T-helper 2 cell treated with Interferon-gamma antibody and Interleukin-4, amounts not matched to agents 5 μg/mL and 100 μg/mL, for 36 hours (primary cell): ENCODE results near the gene ASIC2.

ENCODE experiments used
- DNase-seq: peaks from one replicate; pipeline ENCODE4 v3.0.0; 2021; ENCODE audit warnings: low spot score
- H3K27ac Mint-ChIP-seq: one replicate; pipeline ENCODE4 v1.8.0; 2021; ENCODE audit warnings: mild to moderate bottlenecking, mixed read lengths
- H3K27me3 Mint-ChIP-seq: one replicate; pipeline ENCODE4 v1.8.0; 2021; ENCODE audit warnings: low read depth, mixed read lengths
- H3K36me3 Mint-ChIP-seq: one replicate; pipeline ENCODE4 v1.8.0; 2021; ENCODE audit warnings: low read depth, mixed read lengths
- H3K4me1 Mint-ChIP-seq: one replicate; pipeline ENCODE4 v1.8.0; 2021; ENCODE audit warnings: low read depth, mixed read lengths
- H3K4me3 Mint-ChIP-seq: one replicate; pipeline ENCODE4 v1.8.0; 2022; ENCODE audit warnings: mild to moderate bottlenecking, moderate library complexity, mixed read lengths
- H3K9me3 Mint-ChIP-seq: one replicate; pipeline ENCODE4 v1.8.0; 2021; ENCODE audit warnings: mixed read lengths

Gene ASIC2

DNA sequence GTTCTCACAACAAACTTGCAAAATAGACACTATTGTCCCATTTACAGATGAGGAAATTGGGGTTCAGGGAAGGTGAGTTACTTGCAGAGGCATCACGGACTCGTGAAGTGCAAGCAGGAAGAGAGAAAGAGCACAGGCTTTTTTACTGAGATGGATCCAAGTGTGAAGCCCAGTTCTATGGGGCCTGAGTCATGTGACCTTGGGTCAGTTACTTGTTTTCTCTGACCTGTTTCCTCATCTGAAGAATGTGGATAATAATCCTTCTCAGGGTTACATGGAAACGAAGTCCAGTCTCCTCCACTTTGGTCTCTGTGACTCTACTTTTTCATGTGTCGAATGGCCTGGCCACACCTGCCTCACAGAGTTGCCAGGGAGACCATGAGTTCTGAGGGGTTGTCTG is 167.0 kb downstream of the ASIC2 start:
- H3K27me3 Mint-ChIP-seq = peaks cover 6% of the 10 kb centered on the region
- no peak overlapping the region for H3K27ac Mint-ChIP-seq
- DNase-seq = no peak
- H3K9me3 Mint-ChIP-seq = no peaks in the 10 kb centered on the region
- H3K4me3 Mint-ChIP-seq = no peak overlapping the region
- no peaks in the 10 kb centered on the region for H3K4me1 Mint-ChIP-seq
- H3K36me3 Mint-ChIP-seq = no peaks in the 10 kb centered on the region

DNA sequence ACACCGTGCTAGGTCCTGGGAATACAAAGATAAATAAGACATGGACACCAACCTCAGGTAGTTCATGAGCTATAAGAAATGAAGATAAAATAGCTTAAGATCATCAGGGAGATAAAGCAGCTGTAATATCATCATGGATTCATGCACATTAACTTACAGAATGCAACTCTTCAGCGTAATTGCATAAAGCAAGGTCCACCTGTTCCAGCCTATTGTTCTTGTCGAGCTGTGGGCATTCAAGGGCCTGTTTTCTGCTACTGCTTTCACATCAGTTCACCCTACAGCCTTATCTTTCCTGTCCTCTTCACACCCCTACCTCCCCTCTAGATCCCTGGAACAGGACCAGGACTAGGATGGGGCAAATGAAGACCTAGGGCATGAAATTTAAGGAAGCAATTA is 167.5 kb downstream of the ASIC2 start:
- Mint-ChIP-seq H3K27ac (no peak overlapping the region), H3K27me3 (peaks cover 6% of the 10 kb centered on the region), H3K4me1 (no peaks in the 10 kb centered on the region), H3K4me3 (no peak overlapping the region), H3K9me3 (no peaks in the 10 kb centered on the region), H3K36me3 (no peaks in the 10 kb centered on the region)
- DNase-seq = no peak

DNA sequence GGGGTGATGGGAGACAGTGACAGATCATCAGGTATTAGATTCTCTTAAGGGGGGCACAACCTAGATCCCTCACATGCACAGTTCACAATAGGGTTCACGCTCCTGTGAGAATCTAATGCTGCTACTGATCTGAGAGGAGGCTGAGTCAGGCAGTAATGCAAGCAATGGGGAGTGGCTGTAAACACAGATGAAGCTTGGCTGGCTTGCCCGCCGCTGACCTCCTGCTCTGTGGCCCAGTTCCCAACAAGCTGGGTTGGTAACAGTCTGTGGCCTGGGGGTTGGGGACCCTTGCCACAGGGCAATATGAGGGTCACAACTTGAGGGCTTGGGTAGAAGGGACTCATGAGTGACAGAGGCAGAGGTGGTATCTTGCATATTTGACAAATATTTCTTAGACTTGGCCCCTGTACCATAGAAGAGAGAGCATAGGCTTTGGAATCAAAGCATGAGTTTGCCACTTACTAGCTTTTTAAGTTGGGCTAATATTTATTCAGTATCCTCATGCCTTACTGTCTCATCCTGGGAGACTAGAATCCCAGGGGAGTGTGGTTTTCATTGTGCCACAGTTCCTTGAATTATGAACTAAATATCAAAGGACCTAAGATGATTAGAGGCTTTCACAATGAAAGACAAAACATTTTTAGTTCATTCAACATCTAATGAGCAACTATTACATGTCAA is 168.1 kb downstream of the ASIC2 start:
- Mint-ChIP-seq H3K27ac (no peak overlapping the region), H3K27me3 (peaks cover 4% of the 10 kb centered on the region), H3K36me3 (no peaks in the 10 kb centered on the region), H3K4me3 (no peak overlapping the region), H3K4me1 (no peaks in the 10 kb centered on the region), H3K9me3 (no peaks in the 10 kb centered on the region)
- no peak for DNase-seq

DNA sequence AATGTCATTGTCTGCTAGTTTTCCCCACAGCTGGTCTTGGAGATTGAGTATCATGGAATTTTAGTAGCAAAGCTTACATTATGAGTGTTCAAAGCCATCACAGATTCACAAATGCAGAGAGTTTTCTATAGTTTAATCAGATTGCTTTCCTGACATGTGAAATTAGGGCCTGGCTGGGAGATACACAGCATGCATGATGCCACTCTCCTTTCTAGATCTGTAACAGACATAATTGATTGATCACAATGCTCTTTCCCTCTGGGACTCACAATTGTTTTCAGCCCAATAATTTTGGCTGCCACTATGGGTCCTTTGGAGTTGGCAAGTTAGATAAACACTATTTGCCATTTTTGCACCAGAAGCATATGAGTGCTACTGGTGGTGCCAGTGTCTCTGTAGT is 168.9 kb downstream of the ASIC2 start:
- no peak overlapping the region for H3K27ac Mint-ChIP-seq
- DNase-seq = no peak
- no peaks in the 10 kb centered on the region for H3K9me3 Mint-ChIP-seq
- no peaks in the 10 kb centered on the region for H3K4me1 Mint-ChIP-seq
- peaks cover under 1% of the 10 kb centered on the region for H3K27me3 Mint-ChIP-seq
- no peak overlapping the region for H3K4me3 Mint-ChIP-seq
- no peaks in the 10 kb centered on the region for H3K36me3 Mint-ChIP-seq

DNA sequence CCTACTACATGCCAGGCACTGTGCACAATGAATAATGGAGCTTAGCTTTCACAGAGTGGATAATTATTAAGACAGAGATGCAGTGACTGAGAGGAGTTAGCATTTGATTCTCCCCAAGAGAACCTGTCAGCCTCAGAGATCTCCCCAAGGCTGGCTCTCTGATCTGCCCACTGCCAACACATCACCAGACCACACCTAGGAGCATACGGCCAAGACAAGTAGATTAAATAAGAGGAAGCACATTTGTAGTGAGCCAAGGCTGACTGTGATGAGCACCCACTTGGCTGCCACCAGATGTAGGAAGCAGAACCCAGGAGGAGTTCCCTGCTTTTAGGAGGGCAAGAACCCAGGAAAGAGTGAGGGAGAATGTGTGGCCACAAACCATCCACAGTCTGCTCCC is 171.3 kb downstream of the ASIC2 start:
- no peaks in the 10 kb centered on the region for H3K4me1 Mint-ChIP-seq
- no peaks in the 10 kb centered on the region for H3K36me3 Mint-ChIP-seq
- H3K27me3 Mint-ChIP-seq = no peaks in the 10 kb centered on the region
- no peaks in the 10 kb centered on the region for H3K9me3 Mint-ChIP-seq
- DNase-seq = no peak
- H3K4me3 Mint-ChIP-seq = no peak overlapping the region
- H3K27ac Mint-ChIP-seq = no peak overlapping the region

DNA sequence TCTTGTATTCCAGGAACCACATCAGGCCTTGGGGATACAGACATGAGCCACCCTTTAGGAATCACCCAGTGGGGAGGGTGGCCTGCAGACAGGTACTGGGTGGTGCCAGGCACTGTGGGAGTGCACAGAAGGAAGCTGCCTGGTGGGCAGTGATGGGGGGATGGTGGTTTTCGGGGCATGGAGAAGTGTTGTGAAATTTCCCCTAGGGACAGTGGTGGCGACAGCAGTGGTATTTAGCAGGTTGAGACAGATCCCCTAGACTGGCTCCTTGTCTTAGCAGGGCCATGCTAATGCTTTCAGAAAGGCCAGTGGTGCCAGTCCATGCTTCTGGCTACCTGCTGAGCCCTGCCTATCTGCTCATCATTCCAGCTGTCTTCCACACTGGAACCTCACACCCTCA is 171.8 kb downstream of the ASIC2 start:
- no peak overlapping the region for H3K4me3 Mint-ChIP-seq
- H3K9me3 Mint-ChIP-seq = no peaks in the 10 kb centered on the region
- H3K27ac Mint-ChIP-seq = no peak overlapping the region
- H3K27me3 Mint-ChIP-seq = no peaks in the 10 kb centered on the region
- H3K4me1 Mint-ChIP-seq = no peaks in the 10 kb centered on the region
- no peak for DNase-seq
- H3K36me3 Mint-ChIP-seq = no peaks in the 10 kb centered on the region

DNA sequence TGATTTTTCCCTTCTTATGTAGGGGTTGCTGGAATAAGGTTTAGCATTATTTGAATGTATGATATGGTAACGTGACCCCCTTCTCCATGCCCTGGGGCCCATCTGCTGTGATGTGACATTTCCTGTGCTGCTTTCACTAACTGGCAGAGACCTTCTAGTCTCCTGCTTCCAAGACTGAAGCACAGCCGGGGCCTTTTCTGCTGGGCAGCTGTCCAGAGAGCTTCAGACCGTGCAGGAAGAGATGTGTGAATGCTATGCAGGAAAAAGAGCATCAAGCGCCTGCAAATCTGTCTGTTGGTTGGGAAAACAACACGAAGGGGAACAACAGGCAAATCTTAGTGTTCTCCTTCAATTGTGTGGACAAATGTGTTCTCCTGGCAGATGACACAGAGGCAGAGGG is 173.0 kb downstream of the ASIC2 start:
- Mint-ChIP-seq H3K36me3 (no peaks in the 10 kb centered on the region), H3K4me1 (no peaks in the 10 kb centered on the region), H3K9me3 (no peaks in the 10 kb centered on the region), H3K4me3 (no peak overlapping the region), H3K27ac (no peak overlapping the region), H3K27me3 (no peaks in the 10 kb centered on the region)
- no peak for DNase-seq

DNA sequence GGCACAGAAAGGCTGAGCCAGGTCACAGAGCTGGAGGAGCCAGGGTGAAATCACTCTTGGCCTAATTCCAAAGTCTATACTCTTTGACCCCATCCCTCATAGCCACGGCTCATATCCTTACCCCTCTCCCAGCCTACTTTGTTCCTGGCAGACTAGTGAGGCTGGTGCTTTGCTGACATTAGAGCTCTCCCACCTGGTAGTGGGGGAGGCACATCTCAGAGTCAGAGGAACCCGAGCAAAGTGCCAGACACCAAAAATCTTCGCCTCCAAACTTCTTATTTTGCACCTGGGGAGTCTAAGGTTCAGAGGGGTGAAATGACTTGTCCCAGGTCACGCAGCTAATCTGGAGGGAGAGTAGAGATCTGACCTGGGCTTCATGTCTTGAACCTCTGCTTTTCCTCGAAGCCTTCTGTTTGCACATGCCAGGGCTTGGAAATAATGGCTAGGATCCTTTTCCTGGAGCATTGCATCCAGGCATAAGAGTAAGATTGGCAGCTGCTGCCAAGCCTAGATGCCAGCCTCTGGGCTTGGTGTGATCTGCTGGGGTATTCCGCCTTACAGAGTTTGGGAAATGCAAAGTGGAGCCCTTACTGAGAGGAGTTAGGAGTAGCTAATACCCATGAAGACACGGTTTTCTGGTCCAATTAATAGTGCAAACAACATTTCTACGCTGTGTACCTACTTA is 174.6 kb downstream of the ASIC2 start:
- H3K4me3 Mint-ChIP-seq = no peak overlapping the region
- no peak for DNase-seq
- no peaks in the 10 kb centered on the region for H3K27me3 Mint-ChIP-seq
- no peaks in the 10 kb centered on the region for H3K36me3 Mint-ChIP-seq
- no peak overlapping the region for H3K27ac Mint-ChIP-seq
- H3K4me1 Mint-ChIP-seq = no peaks in the 10 kb centered on the region
- H3K9me3 Mint-ChIP-seq = no peaks in the 10 kb centered on the region

DNA sequence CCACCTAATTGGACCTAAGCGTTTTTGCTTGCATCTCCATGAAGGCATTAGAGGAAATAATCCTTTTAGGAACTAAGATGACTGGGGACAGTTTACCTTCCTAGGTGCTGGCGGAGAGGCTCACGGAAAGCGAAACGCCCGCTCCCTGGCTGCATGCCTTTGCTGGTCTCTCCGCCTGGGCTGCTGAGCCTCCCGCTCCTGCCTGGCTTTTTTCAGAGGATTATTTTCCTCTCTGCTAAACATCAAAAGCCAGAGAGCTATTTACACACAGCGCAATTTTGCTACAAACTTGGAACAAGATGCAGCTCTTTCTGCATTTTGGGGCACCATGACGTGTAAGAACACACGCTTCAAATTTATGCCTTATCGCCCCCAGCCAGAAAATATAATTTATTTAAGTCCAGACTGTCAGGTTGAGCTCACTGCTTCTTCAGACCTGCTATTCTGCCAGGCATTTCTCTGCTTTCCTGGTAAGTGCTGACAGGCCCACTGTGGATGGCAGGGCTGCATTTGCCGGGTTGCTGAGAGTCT is 177.0 kb downstream of the ASIC2 start:
- DNase-seq = no peak
- H3K36me3 Mint-ChIP-seq = no peaks in the 10 kb centered on the region

DNA sequence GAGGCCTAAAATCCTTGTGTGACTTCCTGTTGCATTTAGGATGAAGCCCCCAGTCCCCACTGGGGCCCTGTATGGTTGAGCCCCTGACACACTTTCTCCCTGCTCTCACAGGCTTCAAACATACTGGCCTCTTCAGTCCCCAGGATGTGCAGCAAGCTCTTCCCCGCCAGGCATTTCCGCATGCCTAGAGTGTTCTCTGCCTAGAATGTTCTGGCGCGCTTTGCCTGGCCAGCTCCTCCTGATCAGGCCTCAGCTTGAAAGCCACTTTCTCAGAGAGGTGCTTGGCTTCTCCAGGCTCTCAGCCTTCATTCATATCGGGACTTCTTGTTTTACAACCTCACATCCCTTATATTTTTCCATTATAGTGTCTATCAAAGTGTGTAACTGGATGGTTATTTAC is 177.7 kb downstream of the ASIC2 start:
- no peak for DNase-seq
- no peak overlapping the region for H3K27ac Mint-ChIP-seq
- H3K36me3 Mint-ChIP-seq = no peaks in the 10 kb centered on the region
- no peak overlapping the region for H3K4me3 Mint-ChIP-seq
- H3K9me3 Mint-ChIP-seq = no peaks in the 10 kb centered on the region
- H3K4me1 Mint-ChIP-seq = no peaks in the 10 kb centered on the region
- peaks cover 3% of the 10 kb centered on the region for H3K27me3 Mint-ChIP-seq

More for the DNA sequence above, 177.0 kb downstream of the ASIC2 start:
- Mint-ChIP-seq H3K9me3 (no peaks in the 10 kb centered on the region), H3K4me3 (no peak overlapping the region), H3K4me1 (no peaks in the 10 kb centered on the region), H3K27me3 (peaks cover 3% of the 10 kb centered on the region), H3K27ac (no peak overlapping the region)

DNA sequence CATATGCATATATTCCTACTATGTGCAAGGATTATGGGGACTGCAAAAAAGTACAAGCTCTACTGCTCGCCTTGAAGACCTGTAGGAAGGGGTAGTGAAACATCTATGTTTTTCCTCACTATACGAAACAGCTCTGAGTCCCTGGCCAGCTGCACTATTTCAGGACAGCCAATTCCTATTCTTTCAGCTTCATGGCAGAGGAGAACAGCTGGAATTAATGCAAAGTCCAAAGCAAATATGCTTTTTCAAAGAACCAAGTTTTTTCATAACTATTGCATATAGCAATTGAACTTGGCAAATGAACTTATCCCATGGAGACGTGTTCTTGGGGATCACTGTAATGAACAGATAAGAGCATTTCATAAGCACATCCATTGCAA is 179.1 kb downstream of the ASIC2 start:
- H3K27ac Mint-ChIP-seq = no peak overlapping the region
- H3K4me3 Mint-ChIP-seq = no peak overlapping the region
- H3K4me1 Mint-ChIP-seq = no peaks in the 10 kb centered on the region
- H3K27me3 Mint-ChIP-seq = peaks cover 3% of the 10 kb centered on the region
- H3K9me3 Mint-ChIP-seq = no peaks in the 10 kb centered on the region
- H3K36me3 Mint-ChIP-seq = no peaks in the 10 kb centered on the region
- DNase-seq = no peak

DNA sequence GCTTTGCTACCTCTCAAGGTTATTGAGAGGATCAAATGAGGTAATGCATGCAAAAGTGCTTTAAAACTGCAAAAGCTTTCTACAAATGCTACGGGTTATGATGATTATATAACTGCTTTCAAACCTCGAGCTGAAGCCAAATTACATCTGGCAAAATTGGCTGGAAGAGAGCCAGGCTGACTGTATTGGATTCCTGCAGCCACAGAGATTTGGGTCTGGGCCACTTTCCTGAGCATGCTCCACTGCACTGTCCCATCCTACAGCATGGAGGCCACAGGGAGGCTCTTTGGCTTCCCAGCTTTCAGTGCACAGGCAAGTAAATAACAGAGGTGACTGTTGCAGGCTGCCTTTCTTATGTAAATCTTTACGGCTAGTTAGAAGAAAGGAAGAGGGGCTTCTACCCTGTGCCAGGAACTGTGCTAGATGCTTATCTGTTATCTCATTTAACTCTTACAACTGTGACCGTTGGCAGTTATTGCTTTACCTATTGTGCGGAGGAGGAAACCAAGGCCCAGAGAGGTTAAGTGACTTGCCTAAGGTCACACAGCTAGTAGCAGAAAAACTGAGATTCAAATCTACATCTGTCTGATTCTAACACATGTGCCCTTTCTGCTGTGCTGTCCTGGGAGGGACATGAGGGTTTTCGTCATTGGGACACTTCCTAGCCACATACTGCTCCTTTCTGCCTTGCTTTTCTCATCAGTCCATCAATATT is 179.7 kb downstream of the ASIC2 start:
- Mint-ChIP-seq H3K9me3 (no peaks in the 10 kb centered on the region), H3K4me1 (no peaks in the 10 kb centered on the region), H3K4me3 (no peak overlapping the region), H3K27ac (no peak overlapping the region), H3K27me3 (peaks cover 3% of the 10 kb centered on the region), H3K36me3 (no peaks in the 10 kb centered on the region)
- no peak for DNase-seq

DNA sequence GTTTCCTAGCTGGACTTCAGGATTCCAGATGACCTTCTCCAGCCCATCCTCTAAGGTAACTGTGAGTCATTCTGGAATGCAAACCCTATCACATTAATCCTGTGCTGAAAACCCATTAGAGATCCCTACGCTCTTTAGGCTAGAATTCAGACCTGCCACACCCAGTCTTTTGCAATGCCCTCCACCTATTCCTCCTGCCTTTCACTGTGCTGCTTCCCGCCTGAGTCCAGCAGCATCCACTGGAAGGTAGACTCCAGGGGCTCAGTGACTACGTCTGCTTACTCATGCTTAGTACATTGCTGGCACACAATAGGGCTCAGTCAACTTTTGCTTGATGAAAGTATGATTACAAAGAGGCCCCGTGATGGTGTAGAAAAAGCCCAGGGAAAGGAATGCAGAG is 180.3 kb downstream of the ASIC2 start:
- Mint-ChIP-seq H3K36me3 (no peaks in the 10 kb centered on the region), H3K27me3 (peaks cover 3% of the 10 kb centered on the region), H3K4me3 (no peak overlapping the region), H3K27ac (no peak overlapping the region), H3K4me1 (no peaks in the 10 kb centered on the region), H3K9me3 (no peaks in the 10 kb centered on the region)
- DNase-seq = no peak

DNA sequence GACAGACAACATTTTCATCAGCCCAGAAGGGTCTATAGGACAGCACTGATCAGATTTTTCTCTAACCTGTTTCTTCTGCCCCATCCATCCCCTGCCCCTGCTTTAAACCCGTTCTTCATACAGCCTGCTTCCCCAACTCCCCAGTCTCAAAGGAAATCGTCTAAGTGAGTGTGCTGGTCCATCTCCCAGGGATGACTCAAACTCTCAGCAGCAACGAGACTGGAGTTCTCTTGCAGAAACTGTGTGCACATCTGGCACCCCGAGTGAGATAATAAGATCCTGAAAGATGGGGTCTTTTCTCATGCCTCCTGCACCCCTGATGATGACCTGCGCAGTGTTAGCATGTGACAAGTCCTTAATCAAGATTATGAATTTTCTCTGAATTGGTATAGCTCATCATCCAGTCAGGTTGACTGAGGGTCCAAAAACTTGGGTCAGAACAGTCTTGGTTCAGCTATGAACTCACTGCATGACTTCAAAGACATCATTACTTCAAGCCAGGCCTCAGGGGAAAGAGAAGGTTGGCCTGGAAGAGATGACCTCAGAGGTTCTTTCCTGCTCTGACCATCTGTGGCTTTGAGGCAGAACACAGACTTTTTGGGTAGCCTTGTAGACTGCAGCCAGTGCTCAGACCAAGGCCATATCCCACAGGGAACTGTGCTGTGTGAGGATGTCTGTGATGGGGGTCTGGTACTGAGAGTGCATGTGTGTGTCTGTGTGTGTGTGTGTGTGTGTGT is 183.6 kb downstream of the ASIC2 start:
- Mint-ChIP-seq H3K27me3 (peaks cover 3% of the 10 kb centered on the region), H3K9me3 (no peaks in the 10 kb centered on the region), H3K4me1 (no peaks in the 10 kb centered on the region), H3K4me3 (no peak overlapping the region), H3K27ac (no peak overlapping the region), H3K36me3 (no peaks in the 10 kb centered on the region)
- DNase-seq = no peak
